ENCODE results near the gene SFXN3. TPM values are rescaled to one million over a fixed set of nuclear protein-coding genes. Genes with fewer than 3 reads are reported as not detected.

SFXN3 gene
- total RNA-seq, 1 donor from 2014 or later, result 0.09 TPM

DNA sequence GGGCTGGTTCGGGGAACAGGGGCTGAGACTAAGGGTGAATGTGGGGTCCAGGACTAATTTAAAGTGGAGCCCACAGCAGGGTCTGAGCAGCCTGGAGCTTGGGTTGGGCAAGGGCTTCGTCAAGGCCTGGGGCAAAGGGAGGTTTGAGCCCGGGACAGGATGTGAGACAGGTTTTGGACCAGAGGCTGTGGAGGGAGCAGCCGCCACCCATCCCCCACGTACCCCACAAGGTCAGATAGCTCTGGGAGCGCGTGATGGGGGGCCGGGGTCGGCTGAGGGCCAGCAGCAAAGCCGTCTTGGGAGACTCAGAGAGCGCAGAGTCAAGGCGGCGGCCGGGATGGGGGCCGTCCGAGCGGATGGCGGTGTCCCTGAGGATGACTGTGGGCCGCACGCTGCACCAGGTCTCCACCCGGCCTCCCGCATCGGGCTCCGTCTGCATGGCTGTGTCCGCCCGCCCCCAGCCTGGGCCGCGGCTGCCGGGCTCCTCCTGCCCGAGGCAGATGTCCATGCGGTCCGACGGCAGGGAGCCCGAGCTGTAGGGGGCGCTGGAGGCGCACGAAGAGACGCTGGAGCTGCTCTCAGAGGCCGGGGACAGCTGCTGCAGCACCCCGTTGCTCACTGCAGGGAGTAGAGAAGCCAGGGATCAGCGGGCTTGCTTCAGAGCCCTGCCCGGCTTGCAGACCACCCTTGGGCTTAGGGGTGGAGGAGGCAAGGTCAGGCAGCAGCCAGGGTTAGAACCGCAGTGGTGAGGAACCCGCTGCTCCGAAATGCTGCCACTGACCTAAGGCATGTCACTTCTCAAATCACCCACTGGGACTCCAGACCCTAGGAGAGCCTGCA, 12.2 kb upstream of the SFXN3 start:
- no peak overlapping the region for H3K27ac Mint-ChIP-seq

DNA sequence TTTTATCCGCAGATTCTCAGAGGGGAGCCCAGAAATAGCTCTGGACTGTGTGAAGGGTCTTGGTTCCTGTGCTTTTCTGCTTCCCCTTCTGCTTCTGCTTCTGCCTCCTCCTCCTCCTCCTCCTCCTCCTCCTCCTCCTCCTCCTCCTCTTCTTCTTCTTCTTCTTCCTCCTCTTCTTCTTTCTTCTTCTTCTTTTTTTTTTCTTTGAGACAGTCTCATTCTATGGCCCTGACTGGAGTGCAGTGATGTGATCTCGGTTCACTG, 11.7 kb upstream of the SFXN3 start:
- Mint-ChIP-seq H3K4me3 (no peak overlapping the region), H3K4me1 (peaks cover 24% of the 10 kb centered on the region), H3K27me3 (ENCODE audit: insufficient read depth, low read depth) (peaks cover 33% of the 10 kb centered on the region), H3K36me3 (no peaks in the 10 kb centered on the region), H3K9me3 (no peaks in the 10 kb centered on the region), H3K27ac (no peak overlapping the region)
- Histone ChIP-seq H2AFZ (replicated peaks) (no peak overlapping the region), H3K36me3 (no peaks in the 10 kb centered on the region), H3K27me3 (peaks cover 70% of the 10 kb centered on the region), H3K4me2 (peak overlapping the region; percentile 62), H3K4me3 (no peak overlapping the region), H3F3A (ENCODE audit: low read depth) (peaks cover 8% of the 10 kb centered on the region), H3K4me1 (peaks cover 9% of the 10 kb centered on the region), H3K79me2 (ENCODE audit: low read depth) (no peaks in the 10 kb centered on the region), H3K9me3 (ENCODE audit: low read depth) (no peaks in the 10 kb centered on the region), H3K9ac (no peak overlapping the region), H4K20me1 (ENCODE audit: low read depth) (no peaks in the 10 kb centered on the region), H3K27ac (no peak overlapping the region)
- TF ChIP-seq EZH2 (IDR thresholded peaks at IDR 0.05) (no peak), EZH2phosphoT487 (IDR thresholded peaks at IDR 0.05) (no peak)
- TF ChIP-seq, protein P1, sequence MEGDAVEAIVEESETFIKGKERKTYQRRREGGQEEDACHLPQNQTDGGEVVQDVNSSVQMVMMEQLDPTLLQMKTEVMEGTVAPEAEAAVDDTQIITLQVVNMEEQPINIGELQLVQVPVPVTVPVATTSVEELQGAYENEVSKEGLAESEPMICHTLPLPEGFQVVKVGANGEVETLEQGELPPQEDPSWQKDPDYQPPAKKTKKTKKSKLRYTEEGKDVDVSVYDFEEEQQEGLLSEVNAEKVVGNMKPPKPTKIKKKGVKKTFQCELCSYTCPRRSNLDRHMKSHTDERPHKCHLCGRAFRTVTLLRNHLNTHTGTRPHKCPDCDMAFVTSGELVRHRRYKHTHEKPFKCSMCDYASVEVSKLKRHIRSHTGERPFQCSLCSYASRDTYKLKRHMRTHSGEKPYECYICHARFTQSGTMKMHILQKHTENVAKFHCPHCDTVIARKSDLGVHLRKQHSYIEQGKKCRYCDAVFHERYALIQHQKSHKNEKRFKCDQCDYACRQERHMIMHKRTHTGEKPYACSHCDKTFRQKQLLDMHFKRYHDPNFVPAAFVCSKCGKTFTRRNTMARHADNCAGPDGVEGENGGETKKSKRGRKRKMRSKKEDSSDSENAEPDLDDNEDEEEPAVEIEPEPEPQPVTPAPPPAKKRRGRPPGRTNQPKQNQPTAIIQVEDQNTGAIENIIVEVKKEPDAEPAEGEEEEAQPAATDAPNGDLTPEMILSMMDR (IDR thresholded peaks at IDR 0.05), result no peak
- no peak for DNase-seq (ENCODE audit: low spot score)

More for the DNA sequence above, 12.2 kb upstream of the SFXN3 start:
- H4K20me1 ChIP-seq (ENCODE audit: low read depth), result no peaks in the 10 kb centered on the region
- Mint-ChIP-seq H3K27me3 (ENCODE audit: insufficient read depth, low read depth) (peaks cover 33% of the 10 kb centered on the region), H3K4me3 (no peak overlapping the region), H3K9me3 (no peaks in the 10 kb centered on the region), H3K4me1 (peaks cover 28% of the 10 kb centered on the region), H3K36me3 (no peaks in the 10 kb centered on the region)
- peaks cover 71% of the 10 kb centered on the region for H3K27me3 ChIP-seq
- H3K4me2 ChIP-seq, result peak overlapping the region; percentile 62
- no peaks in the 10 kb centered on the region for H3K9me3 ChIP-seq (ENCODE audit: low read depth)
- TF ChIP-seq EZH2 (IDR thresholded peaks at IDR 0.05) (peak; percentile 33), EZH2phosphoT487 (IDR thresholded peaks at IDR 0.05) (peak; percentile 60)
- TF ChIP-seq, protein P1 (IDR thresholded peaks at IDR 0.05), result peak; percentile 83
- no peaks in the 10 kb centered on the region for H3K36me3 ChIP-seq
- peak overlapping the region; percentile 30 for H2AFZ ChIP-seq (replicated peaks)
- H3K9ac ChIP-seq, result no peak overlapping the region
- no peaks in the 10 kb centered on the region for H3K79me2 ChIP-seq (ENCODE audit: low read depth)
- H3K27ac ChIP-seq, result no peak overlapping the region
- peak overlapping the region; percentile 26 for H3K4me3 ChIP-seq
- DNase-seq (ENCODE audit: low spot score), result peak; percentile 93
- H3K4me1 ChIP-seq, result peaks cover 9% of the 10 kb centered on the region
- peaks cover 8% of the 10 kb centered on the region for H3F3A ChIP-seq (ENCODE audit: low read depth)

DNA sequence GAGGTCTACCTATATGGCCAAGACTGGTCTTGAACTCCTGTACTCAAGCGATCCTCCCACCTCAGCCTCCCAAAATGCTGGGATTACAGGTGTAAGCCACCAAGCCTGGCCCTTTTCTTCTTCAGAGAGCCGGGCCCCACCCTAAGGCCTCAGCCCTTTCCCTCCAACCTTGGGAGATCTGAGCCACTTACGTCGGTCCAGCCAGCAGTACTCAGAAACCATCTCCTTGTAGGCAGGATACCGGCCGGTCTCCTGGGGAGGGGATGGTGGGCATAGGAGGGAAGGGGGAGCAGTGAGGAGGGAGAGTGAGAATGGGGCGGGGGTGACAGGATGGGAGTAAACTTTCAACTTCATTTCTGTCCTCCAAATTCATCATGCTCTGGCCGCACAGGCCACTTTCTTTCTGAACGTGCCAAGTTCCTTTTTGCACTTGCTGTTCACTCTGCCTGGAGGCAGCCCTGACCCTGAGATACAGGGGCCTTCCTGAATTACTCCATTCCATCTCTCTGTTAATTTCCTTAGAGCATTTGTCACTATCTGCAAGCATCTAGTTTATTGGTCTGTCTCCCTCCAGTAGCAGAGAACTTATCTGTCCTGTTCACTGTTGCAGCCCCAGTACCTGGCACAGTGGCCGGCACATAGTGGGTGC, 10.5 kb upstream of the SFXN3 start:
- TF ChIP-seq EZH2phosphoT487 (IDR thresholded peaks at IDR 0.05) (no peak), EZH2 (IDR thresholded peaks at IDR 0.05) (no peak)
- TF ChIP-seq, protein P1 (IDR thresholded peaks at IDR 0.05), result no peak
- no peak for DNase-seq (ENCODE audit: low spot score)
- no peaks in the 10 kb centered on the region for H3K36me3 ChIP-seq
- H3K4me2 ChIP-seq, result no peak overlapping the region
- H3K4me1 ChIP-seq, result peaks cover 9% of the 10 kb centered on the region
- H3K9ac ChIP-seq, result no peak overlapping the region
- H3K79me2 ChIP-seq (ENCODE audit: low read depth), result no peaks in the 10 kb centered on the region
- no peaks in the 10 kb centered on the region for H3K9me3 Mint-ChIP-seq
- no peaks in the 10 kb centered on the region for H3K36me3 Mint-ChIP-seq
- no peak overlapping the region for H3K27ac ChIP-seq
- H3K4me3 Mint-ChIP-seq, result no peak overlapping the region
- peaks cover 8% of the 10 kb centered on the region for H3F3A ChIP-seq (ENCODE audit: low read depth)
- H2AFZ ChIP-seq (replicated peaks), result no peak overlapping the region
- no peaks in the 10 kb centered on the region for H3K9me3 ChIP-seq (ENCODE audit: low read depth)
- no peaks in the 10 kb centered on the region for H4K20me1 ChIP-seq (ENCODE audit: low read depth)
- peaks cover 59% of the 10 kb centered on the region for H3K27me3 ChIP-seq
- no peak overlapping the region for H3K4me3 ChIP-seq
- peaks cover 31% of the 10 kb centered on the region for H3K27me3 Mint-ChIP-seq (ENCODE audit: insufficient read depth, low read depth)
- no peak overlapping the region for H3K27ac Mint-ChIP-seq
- peaks cover 18% of the 10 kb centered on the region for H3K4me1 Mint-ChIP-seq
